Lower lobe of right lung (tissue), 2 donors: ENCODE measurements around the gene HRG. TPM values are rescaled to one million over a fixed set of nuclear protein-coding genes. Genes with fewer than 3 reads are reported as not detected.

Experiments used
- ATAC-seq, 2 donors: fragments of 200-7000 bp; cut with Tn5 transposase; one replicate each; pipeline ENCODE4 v1.9.1; 2020 to 2022; ENCODE audit warnings: mild to moderate bottlenecking in 2 of 2, moderate library complexity in 2 of 2
- DNase-seq: peaks from one replicate; pipeline ENCODE4 v3.0.0-alpha.2; 2020
- H3K27ac ChIP-seq: fragments of 200-600 bp; one replicate; pipeline ENCODE4 v1.8.0; 2022
- H3K27me3 ChIP-seq: fragments of 200-600 bp; one replicate; pipeline ENCODE4 v1.8.0; 2022; ENCODE audit warnings: low read depth
- H3K36me3 ChIP-seq: fragments of 200-600 bp; one replicate; pipeline ENCODE4 v1.8.0; 2022; ENCODE audit warnings: mild to moderate bottlenecking
- H3K4me1 ChIP-seq: fragments of 200-600 bp; one replicate; pipeline ENCODE4 v1.8.0; 2022
- H3K4me3 ChIP-seq: fragments of 200-600 bp; one replicate; pipeline ENCODE4 v1.8.0; 2022; ENCODE audit warnings: mild to moderate bottlenecking
- H3K9me3 ChIP-seq: fragments of 200-600 bp; one replicate; pipeline ENCODE4 v1.8.0; 2022
- intact Hi-C: fragments of 100-400 bp; cut with DNase I; formaldehyde crosslinking; loops from one replicate; pipeline ENCODE4 v1.11.0; 2022
- total RNA-seq: library from RNA; stranded (reverse); fragmentation: NEBNext Ultra II Directional; extraction: Animal tissue kit (Norgen Biotek cat#: 25700); gene quantifications from one replicate; pipeline ENCODE4 v1.2.1, GENCODE V29; 2021
- TF ChIP-seq, protein P1 (sequence below): fragments of 200-600 bp; IDR thresholded peaks from one replicate; pipeline ENCODE4 v1.8.0; 2022; ENCODE audit warnings: antibody characterized with exemption, mild to moderate bottlenecking
- donor health status: DM: no; HTN: yes; CAD: no; lungs with severe emphysema.

The HRG gene
- total RNA-seq, 1 donor from 2014 or later, result not detected

DNA sequence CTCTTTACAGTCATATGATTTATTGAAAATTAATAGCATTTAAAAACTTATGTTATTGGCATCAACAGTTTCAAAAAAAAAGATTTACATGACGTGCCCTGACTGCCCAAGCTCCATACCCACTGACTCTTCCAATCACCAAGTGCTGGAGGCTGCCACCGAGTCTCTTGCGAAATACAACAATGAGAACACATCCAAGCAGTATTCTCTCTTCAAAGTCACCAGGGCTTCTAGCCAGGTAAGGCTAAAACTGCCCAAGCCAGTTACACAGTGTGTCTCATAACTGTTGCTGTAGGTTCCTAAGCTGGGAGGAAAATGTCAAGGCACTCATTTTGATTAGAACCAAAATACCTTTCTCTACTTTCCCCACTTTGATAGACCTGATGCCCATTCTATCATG lies 21.1 kb upstream of the HRG start:
- H3K9me3 ChIP-seq, result no peaks in the 10 kb centered on the region
- DNase-seq, result no peak
- H3K4me3 ChIP-seq, result no peak overlapping the region
- no peak overlapping the region for H3K27ac ChIP-seq
- no peaks in the 10 kb centered on the region for H3K36me3 ChIP-seq
- peaks cover 26% of the 10 kb centered on the region for H3K27me3 ChIP-seq
- intact Hi-C loops, result no loop called here
- ATAC-seq, result peak; percentile 66 to 71
- H3K4me1 ChIP-seq, result no peaks in the 10 kb centered on the region
- TF ChIP-seq, protein P1, sequence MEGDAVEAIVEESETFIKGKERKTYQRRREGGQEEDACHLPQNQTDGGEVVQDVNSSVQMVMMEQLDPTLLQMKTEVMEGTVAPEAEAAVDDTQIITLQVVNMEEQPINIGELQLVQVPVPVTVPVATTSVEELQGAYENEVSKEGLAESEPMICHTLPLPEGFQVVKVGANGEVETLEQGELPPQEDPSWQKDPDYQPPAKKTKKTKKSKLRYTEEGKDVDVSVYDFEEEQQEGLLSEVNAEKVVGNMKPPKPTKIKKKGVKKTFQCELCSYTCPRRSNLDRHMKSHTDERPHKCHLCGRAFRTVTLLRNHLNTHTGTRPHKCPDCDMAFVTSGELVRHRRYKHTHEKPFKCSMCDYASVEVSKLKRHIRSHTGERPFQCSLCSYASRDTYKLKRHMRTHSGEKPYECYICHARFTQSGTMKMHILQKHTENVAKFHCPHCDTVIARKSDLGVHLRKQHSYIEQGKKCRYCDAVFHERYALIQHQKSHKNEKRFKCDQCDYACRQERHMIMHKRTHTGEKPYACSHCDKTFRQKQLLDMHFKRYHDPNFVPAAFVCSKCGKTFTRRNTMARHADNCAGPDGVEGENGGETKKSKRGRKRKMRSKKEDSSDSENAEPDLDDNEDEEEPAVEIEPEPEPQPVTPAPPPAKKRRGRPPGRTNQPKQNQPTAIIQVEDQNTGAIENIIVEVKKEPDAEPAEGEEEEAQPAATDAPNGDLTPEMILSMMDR, result no peak

DNA sequence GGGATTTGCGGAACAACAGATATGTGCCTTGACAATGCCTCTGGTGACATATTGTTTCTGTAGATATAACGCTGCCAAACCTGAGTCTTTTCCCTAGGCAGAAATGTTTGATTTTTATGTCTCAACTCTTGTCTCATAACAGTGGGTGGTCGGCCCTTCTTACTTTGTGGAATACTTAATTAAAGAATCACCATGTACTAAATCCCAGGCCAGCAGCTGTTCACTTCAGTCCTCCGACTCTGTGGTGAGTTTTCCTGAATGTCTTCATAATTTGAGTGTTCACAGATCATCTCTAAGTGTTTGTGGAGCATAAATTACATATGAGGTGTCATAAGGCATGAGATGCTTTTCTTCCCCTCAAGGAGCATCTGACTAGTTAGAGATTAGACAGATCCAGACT lies 19.7 kb upstream of the HRG start:
- no peaks in the 10 kb centered on the region for H3K4me1 ChIP-seq
- TF ChIP-seq, protein P1, result no peak
- no peak for DNase-seq

DNA sequence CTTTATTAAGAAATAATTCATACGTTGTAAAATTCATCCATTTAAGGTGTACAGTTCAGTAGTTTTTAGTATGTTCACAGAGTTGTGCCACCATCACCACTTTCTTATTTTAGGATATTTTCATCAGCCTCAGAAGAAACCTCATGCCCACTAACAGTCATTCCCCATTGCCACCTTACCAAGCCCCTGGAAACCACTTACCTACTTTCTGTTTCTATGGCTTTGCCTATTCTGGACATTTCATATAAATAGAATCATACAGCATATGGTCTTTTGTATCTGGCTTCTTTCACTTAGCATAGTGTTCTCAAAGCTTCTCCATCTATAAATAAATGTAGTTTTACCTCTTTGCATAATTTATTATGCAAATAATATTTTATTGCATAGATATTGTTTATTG lies 19.0 kb upstream of the HRG start:
- ATAC-seq (no peak), DNase-seq (no peak)
- no peak overlapping the region for H3K4me3 ChIP-seq
- H3K27ac ChIP-seq, result no peak overlapping the region
- H3K9me3 ChIP-seq, result no peaks in the 10 kb centered on the region
- H3K36me3 ChIP-seq, result no peaks in the 10 kb centered on the region
- H3K4me1 ChIP-seq, result no peaks in the 10 kb centered on the region
- TF ChIP-seq, protein P1, result no peak
- peaks cover 24% of the 10 kb centered on the region for H3K27me3 ChIP-seq
- intact Hi-C loops, result no loop called here

More for the DNA sequence above, 19.7 kb upstream of the HRG start:
- no peak for ATAC-seq
- H3K9me3 ChIP-seq, result no peaks in the 10 kb centered on the region
- intact Hi-C loops, result no loop called here
- peaks cover 24% of the 10 kb centered on the region for H3K27me3 ChIP-seq
- H3K36me3 ChIP-seq, result no peaks in the 10 kb centered on the region
- no peak overlapping the region for H3K4me3 ChIP-seq
- no peak overlapping the region for H3K27ac ChIP-seq

DNA sequence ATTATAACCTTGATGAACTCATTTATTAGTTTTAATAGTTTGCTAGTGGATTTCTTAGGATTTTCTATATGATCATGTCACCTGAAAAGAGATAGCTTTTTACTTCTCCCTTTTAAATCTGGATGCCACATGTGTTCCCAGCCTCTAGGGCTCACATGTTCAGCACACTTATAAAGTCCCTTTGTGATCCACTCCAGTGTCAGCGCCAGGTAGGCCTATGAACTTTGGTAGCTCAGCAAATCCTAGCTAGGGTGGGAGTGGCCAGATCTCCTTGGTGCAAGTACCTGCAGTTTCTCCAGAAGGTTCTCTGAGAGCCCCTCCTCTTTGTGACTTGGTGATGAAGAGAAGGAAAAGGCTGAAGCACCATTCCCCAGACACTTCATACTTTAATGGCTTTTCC lies 17.0 kb upstream of the HRG start:
- no peaks in the 10 kb centered on the region for H3K9me3 ChIP-seq
- no peak for ATAC-seq
- H3K4me3 ChIP-seq, result no peak overlapping the region
- DNase-seq, result no peak
- intact Hi-C loops, result no loop called here
- peaks cover 10% of the 10 kb centered on the region for H3K27me3 ChIP-seq
- H3K4me1 ChIP-seq, result no peaks in the 10 kb centered on the region
- no peak overlapping the region for H3K27ac ChIP-seq
- H3K36me3 ChIP-seq, result no peaks in the 10 kb centered on the region
- TF ChIP-seq, protein P1, result no peak

DNA sequence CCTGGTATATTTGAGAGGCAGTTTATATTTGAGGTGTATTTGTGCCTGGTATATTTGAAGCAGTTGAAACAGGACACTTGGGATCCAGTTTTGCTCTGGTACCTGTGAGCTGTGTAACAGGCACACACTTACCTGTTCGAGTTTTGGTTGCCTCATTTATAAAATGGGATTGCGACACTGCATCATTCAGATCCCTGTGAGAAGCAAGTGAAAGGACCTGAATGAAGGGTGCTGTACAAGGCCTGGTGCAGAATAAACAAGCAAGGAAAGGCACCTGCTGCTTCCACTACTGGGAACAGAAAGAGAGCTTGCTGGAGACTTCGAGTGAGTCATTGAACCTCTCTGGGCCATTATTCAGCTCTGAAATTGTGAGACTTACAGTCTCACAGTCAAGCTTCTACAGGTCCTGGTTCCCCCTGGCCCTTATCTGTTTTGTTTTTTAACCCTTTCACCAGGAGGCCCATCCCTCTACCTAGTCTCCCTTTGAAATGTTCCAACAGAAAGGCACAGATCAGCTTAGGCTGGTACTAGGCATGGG lies 14.1 kb upstream of the HRG start:
- Histone ChIP-seq H3K9me3 (no peaks in the 10 kb centered on the region), H3K27ac (no peak overlapping the region), H3K4me3 (no peak overlapping the region), H3K36me3 (no peaks in the 10 kb centered on the region), H3K4me1 (no peaks in the 10 kb centered on the region), H3K27me3 (peaks cover 6% of the 10 kb centered on the region)
- TF ChIP-seq, protein P1, result no peak
- DNase-seq, result no peak
- intact Hi-C loops, result no loop called here
- ATAC-seq, result peak; percentile 75 to 80
